ENCODE results near the gene GTF2IRD1.

- TF ChIP-seq EP300 (IDR thresholded peaks at IDR 0.05): no peak
- TF ChIP-seq, protein P1, sequence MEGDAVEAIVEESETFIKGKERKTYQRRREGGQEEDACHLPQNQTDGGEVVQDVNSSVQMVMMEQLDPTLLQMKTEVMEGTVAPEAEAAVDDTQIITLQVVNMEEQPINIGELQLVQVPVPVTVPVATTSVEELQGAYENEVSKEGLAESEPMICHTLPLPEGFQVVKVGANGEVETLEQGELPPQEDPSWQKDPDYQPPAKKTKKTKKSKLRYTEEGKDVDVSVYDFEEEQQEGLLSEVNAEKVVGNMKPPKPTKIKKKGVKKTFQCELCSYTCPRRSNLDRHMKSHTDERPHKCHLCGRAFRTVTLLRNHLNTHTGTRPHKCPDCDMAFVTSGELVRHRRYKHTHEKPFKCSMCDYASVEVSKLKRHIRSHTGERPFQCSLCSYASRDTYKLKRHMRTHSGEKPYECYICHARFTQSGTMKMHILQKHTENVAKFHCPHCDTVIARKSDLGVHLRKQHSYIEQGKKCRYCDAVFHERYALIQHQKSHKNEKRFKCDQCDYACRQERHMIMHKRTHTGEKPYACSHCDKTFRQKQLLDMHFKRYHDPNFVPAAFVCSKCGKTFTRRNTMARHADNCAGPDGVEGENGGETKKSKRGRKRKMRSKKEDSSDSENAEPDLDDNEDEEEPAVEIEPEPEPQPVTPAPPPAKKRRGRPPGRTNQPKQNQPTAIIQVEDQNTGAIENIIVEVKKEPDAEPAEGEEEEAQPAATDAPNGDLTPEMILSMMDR (IDR thresholded peaks at IDR 0.05): no peak
Measured at GRCh38 chr7:74585844-74586243, 132.1 kb downstream of the GTF2IRD1 start.
